Non-pigmented ciliary epithelial cell (primary cell): ENCODE data around the gene C5AR2.
A peak's percentile ranks its signal among the peaks of the same experiment; 100 is the strongest.
"Not testable (repeated sequence)": the region's sequence is repeated elsewhere in the genome, so short reads cannot be mapped to it uniquely, and the experiment has no call there.

Experiments
- DNase-seq: peaks from one replicate; pipeline ENCODE4 v3.0.0-alpha.2; 2010; ENCODE audit warnings: low read depth

C5AR2 gene

DNA sequence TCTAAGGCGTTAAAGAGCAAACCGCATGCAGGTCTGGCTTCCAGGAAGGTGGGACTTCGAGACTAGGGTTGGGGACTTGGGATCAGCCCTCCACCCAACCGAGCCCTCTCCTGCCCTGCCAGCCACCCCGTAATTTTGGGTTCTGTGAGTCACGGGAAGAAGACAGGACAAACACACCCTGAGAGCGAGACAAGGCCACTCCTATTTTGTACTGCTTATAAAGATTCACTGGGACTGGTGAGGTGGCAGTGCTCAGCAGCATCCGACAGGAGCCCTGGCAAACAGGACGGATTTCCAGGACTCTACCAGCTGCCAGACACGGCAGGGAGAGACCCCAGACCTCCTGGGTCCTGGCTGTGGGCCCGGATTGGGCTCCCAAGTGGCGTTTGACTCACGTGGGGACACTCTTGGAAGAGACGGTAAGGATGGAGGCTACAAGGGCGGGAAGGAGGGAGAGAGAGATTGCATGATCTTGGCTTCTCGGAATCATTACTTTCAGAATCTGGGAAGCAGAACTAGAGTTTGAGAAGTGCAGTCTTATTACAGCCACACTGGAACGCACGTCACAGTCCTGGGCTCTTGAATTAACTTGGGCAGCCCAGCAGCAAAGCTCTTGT is at the start of gene C5AR2:
C5AR2 (plus strand) TSS at position 245 of the 617 bp plus-strand sequence. CDS start 8,625 bp downstream, outside the sequence.
- DNase-seq, result no peak

GRCh38 chr19:47283405-47284059 is 48.4 kb upstream of the C5AR2 start:
- no peak for DNase-seq

DNA sequence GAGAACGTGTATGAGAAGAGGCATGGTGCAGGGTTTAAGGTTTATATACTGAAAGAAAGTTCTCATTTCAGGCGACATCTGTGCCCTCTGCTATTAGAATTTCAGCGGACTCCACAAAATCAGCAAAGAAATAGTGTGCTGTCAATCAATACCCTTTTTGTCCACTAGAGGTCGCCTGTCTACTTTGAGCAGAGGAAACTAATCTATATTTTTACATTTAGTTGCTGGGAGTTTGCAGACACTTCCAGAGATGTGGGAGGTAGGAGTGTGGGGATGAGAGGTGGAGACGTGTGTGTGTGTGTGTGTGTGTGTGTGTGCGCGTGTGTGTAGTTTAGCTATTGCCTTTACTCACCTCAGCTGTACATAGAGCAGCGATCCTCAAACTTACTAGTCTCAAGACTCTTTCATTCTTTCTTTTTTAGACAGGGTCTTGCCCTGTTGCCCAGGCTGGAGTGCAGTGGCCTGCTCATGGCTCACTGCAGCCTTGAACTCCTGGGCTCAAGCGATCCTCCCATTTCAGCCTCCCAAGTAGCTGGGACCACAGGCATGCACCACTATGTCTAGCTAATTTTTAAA is 47.6 kb upstream of the C5AR2 start:
- DNase-seq, result no peak

DNA sequence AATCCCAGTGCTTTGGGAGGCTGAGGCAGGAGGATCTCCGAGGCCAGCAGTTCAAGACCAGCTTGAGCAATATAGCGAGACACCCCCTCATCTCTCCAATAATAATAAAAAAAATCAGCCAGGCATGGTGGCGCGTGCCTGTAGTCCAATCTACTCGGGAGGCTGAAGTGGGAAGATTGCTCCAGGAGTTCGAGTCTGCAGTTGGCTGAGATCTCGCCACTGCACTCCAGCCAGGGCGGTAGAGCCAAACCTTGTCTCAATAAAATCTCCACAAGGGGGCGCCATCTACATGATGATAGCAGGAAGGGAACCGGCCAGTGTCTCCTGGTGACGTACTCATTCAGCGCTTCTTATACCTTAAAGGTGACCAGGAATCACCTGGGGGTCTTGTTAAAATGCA is 35.9 kb upstream of the C5AR2 start:
- no peak for DNase-seq

DNA sequence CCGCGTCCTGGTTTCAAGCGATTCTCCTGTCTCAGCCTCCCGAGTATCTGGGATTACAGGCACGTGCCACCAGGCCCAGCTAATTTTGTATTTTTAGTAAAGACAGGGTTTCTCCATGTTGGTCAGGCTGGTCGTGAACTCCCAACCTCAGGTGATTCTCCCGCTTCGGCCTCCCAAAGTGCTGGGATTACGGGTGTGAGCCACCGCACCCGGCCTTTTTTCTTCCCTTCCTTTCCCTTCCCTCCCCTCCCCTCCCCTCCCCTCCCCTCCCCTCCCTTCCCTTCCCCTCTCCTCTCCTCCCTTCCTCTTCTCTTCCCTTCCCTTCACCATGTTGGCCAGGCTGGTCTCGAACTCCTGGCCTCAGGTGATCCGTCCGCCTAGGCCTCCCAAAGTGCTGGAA is 31.1 kb upstream of the C5AR2 start:
- DNase-seq, result not testable (repeated sequence)

DNA sequence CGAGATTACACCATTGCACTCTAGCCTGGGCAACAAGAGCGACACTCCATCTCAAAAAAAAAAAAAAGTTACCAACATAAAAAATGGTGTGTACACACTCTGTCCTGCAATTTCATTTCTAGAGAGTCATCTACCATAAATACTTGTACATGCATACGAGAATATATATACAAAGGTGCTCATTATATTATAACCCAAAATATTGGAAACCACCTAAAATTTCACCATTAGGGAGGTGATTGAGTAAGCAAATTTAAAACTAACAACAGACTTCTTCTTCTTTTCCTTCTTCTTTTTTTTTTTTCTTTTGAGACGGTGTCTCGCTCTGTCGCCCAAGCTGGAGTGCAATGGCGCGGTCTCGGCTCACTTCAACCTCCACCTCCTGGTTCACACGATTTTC is 29.7 kb upstream of the C5AR2 start:
- DNase-seq, result no peak

DNA sequence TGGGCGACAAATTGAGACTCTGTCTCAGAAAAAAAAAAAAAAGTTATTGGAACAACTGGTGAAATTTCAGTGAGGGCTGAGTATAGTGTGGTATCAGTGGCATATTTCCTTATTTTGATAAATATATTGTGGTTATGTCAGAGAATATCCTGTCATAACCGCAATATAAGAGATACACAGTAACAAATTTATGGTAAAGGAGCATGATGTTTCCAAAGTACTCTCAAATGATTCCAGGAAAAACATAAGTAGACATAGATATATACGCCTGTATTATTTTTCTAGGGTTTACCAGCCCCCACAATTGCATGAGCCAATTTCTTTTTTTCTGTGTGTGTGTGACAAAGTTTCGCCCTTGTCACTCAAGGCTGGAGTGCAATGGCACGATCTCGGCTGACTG is 28.0 kb upstream of the C5AR2 start:
- no peak for DNase-seq

- DNase-seq, result peak; percentile 70
These were observed 26.6 kb upstream of the C5AR2 start for GRCh38 chr19:47305309-47305751.

- DNase-seq, result no peak
These were observed 25.7 kb upstream of the C5AR2 start for GRCh38 chr19:47306303-47306702.

DNA sequence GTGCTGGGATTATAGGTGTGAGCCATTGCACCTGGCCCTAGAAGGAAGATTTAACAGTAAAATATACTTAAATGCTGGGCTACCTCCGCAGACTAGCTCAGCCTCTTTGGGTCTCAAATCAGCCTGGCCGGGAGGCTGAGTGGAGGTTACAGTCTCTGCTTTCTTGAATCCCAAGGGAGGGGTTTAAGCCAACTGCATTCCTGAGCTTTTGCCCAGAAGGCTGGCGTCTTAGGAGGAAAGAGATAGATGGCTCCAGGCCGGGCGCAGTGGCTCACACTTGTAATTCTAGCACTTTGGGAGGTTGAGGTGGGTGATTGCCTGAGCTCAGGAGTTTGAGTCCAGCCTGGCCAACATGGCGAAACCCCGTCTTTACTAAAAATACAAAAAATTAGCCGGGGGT is 22.9 kb upstream of the C5AR2 start:
- DNase-seq, result no peak

DNA sequence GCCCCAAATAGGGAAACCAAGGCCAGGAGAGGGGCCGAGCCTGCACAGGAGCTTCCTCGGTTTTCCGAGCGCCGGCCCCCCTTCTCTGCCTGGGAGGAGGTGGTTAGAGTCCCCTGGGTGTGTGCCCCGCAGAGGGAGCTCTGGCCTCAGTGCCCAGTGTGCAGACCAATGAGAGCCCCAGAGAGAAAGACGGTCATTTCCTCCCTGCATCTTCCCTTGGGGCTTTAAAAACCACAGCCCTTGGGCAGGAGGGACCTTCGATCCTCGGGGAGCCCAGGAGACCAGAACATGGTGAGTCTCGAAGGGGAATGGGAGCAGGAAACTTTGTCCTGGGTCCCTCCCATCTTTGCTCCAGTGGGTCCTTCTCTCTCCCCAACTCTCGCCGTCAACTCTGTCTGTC is 22.4 kb upstream of the C5AR2 start, which contains the start of gene C5AR1:
C5AR1 (plus strand) TSS at position 254 of the 400 bp plus-strand sequence; CDS start at position 289, 35 bp downstream.
- no peak for DNase-seq

- no peak for DNase-seq
These were observed 21.7 kb upstream of the C5AR2 start for GRCh38 chr19:47310323-47310722.

DNA sequence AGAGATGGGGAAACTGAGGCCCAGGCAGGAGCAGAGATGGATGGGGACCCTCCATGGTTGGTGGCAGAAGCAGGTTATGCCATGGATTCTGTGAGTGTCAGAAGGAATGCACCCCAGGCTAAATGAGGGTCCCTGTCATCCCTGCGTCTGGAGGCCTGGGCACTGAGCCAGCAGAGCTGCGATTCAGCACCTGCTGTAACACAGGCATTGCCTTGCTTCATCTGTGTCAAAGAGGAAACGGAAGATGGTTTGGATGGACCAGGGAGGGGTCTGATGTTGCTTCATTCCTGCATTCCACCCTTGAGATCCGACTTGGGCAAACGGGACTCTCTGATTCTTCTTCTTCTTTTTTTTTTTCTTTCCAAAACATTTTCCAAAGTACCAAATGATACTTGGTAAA is 21.2 kb upstream of the C5AR2 start:
- no peak for DNase-seq

DNA sequence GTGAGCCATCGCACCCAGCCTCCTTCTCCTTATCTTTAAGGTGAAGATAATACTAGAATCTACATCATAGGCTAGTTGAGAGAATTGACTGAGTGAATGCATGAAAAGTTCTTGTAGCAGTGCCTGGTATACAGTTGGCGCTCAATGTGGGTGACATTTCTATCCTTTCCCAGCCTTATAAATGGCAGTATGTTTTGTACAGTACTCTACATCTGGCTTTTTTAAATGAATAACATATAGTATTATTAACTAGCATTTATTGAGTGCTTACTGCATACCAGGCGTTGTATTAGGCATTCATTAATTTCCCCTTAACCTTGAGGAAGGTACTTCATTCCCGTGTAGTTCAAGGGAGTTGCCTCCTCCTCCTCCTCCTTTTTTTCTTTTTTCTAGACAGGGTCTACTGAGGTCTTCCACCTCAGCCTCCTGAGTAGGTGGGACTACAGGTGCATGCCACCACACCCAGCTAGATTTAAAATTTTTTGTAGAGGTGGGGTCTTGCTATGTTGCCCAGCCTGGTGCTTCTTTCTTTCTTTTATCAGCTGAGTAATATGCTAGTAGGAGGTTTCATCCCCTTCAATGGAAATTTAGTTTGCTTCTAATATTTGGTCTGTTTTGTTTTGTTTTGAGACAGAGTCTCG is 19.5 kb upstream of the C5AR2 start:
- no peak for DNase-seq

GRCh38 chr19:47313754-47314295 is 18.1 kb upstream of the C5AR2 start:
- no peak for DNase-seq

DNA sequence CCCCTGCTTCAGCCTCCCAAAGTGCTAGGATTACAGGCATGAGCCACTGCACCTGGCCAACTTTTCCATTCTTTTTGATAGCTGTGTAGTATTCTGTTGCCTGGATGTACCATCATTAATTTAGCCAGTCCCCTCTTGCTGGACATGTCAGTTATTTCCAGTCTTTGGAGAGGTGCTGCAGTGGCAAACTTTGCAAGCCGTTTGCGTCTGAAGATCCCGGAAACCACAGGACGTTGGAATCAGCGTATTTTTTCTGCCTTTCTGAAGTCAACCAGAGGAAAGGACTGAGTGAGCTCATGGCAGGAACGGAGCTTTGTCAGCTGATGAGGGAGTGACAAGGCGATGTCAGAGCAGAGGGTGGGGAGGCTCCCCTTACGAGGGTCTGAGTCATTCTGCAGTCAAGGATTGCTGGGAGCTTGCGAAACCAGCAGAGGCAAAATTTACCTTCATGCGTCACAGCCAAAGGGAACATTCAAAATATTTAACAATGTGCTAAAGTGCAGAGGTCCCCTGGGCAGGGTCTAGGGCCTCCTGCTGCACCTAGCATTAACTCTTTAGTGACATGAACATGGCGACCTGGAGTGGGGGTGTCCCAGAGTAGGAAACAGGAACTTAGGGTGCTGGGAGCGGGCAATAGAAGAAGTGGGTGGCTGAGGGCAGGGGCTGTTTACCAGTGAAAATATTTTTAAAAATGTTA is 16.7 kb upstream of the C5AR2 start:
- peak; percentile 85 for DNase-seq

- DNase-seq, result no peak
These were observed 15.5 kb upstream of the C5AR2 start for GRCh38 chr19:47316513-47316912.

GRCh38 chr19:47319923-47320871 is 11.8 kb upstream of the C5AR2 start:
- DNase-seq, result no peak

GRCh38 chr19:47321630-47322029 is 10.3 kb upstream of the C5AR2 start:
- DNase-seq, result no peak

GRCh38 chr19:47322058-47322457 is 9.9 kb upstream of the C5AR2 start:
- DNase-seq, result no peak

GRCh38 chr19:47323409-47323808 is 8.6 kb upstream of the C5AR2 start:
- no peak for DNase-seq
